Bronchial epithelial cell (primary cell): Measurements from ENCODE around the gene NUDCD3. TPM values are rescaled to one million over a fixed set of nuclear protein-coding genes. Genes with fewer than 3 reads are reported as not detected.
"Not testable (repeated sequence)": the region's sequence is repeated elsewhere in the genome, so short reads cannot be mapped to it uniquely, and the experiment has no call there.

Source experiments
- DNase-seq: peaks from one replicate; pipeline ENCODE4 v3.0.0-alpha.2; 2010; ENCODE audit warnings: low read depth
- FAIRE-seq: peaks from 2 replicates; lab custom pipeline; 2011; peaks lifted over from hg19 to GRCh38; lab: Jason Lieb, UNC
- H3K27me3 ChIP-seq: 2 replicates; pipeline ENCODE4 v1.5.1; 2011; ENCODE audit warnings: low read length; ENCODE audit not compliant: control insufficient read depth, insufficient read depth
- H3K36me3 ChIP-seq: 2 replicates; pipeline ENCODE4 v1.5.1; 2011; ENCODE audit warnings: low read length; ENCODE audit not compliant: control insufficient read depth, insufficient read depth
- H3K4me3 ChIP-seq: 2 replicates; pipeline ENCODE4 v1.5.1; 2011; ENCODE audit warnings: mild to moderate bottlenecking, low read depth, low read length, control low read depth
- CTCF ChIP-seq: IDR thresholded peaks from 2 replicates; pipeline ENCODE4 v1.5.1; 2011; ENCODE audit warnings: mild to moderate bottlenecking, moderate library complexity, low read length, control low read depth, inconsistent platforms; ENCODE audit not compliant: insufficient read depth, severe bottlenecking
- total RNA-seq: library from RNA; depleted of rRNA; stranded (reverse); fragments of >200 nt; gene quantifications from 2 replicates; pipeline ENCODE4 v1.2.1, GENCODE V29; 2014

The NUDCD3 gene
- total RNA-seq, 1 donor from 2014 or later = 59.0 TPM

- no peak for FAIRE-seq
- no peak for TF ChIP-seq CTCF
- Histone ChIP-seq H3K27me3 (no peaks in the 10 kb centered on the region), H3K36me3 (no peaks in the 10 kb centered on the region), H3K4me3 (no peak overlapping the region)
- DNase-seq = no peak
These were observed 21.5 kb upstream of the NUDCD3 start for GRCh38 chr7:44511863-44512468.

GRCh38 chr7:44511236-44511635, 20.8 kb upstream of the NUDCD3 start:
- TF ChIP-seq CTCF = no peak
- FAIRE-seq = no peak
- Histone ChIP-seq H3K36me3 (no peaks in the 10 kb centered on the region), H3K27me3 (no peaks in the 10 kb centered on the region), H3K4me3 (no peak overlapping the region)
- no peak for DNase-seq

- FAIRE-seq (no peak), DNase-seq (no peak)
- Histone ChIP-seq H3K4me3 (no peak overlapping the region), H3K36me3 (no peaks in the 10 kb centered on the region), H3K27me3 (no peaks in the 10 kb centered on the region)
- no peak for TF ChIP-seq CTCF
These were observed 18.0 kb upstream of the NUDCD3 start for GRCh38 chr7:44508328-44509030.

GRCh38 chr7:44506592-44507288, 16.3 kb upstream of the NUDCD3 start:
- H3K36me3 ChIP-seq, H3K4me3 ChIP-seq, FAIRE-seq, DNase-seq, H3K27me3 ChIP-seq: not testable (repeated sequence)

- DNase-seq (no peak), FAIRE-seq (no peak)
- no peak for TF ChIP-seq CTCF
- H3K4me3 ChIP-seq = no peak overlapping the region
- no peaks in the 10 kb centered on the region for H3K36me3 ChIP-seq
- no peaks in the 10 kb centered on the region for H3K27me3 ChIP-seq
These were observed 15.1 kb upstream of the NUDCD3 start for GRCh38 chr7:44505595-44505994.

- no peak overlapping the region for H3K4me3 ChIP-seq
- no peaks in the 10 kb centered on the region for H3K36me3 ChIP-seq
- FAIRE-seq = no peak
- TF ChIP-seq CTCF = no peak
- DNase-seq = no peak
- H3K27me3 ChIP-seq = no peaks in the 10 kb centered on the region
These were observed 7.9 kb upstream of the NUDCD3 start for GRCh38 chr7:44498230-44498954.
